Mesenchymal stem cell (in vitro differentiated cells and primary cell): ENCODE measurements around the gene PLXDC1.

Source experiments
- DNase-seq: peaks from one replicate; pipeline ENCODE4 v3.0.0-alpha.2; 2013
- H2AFZ ChIP-seq: one replicate; pipeline ENCODE4 v1.6.1; 2013; ENCODE audit warnings: low read depth, mild to moderate bottlenecking, control low read depth, inconsistent platforms, low read length, moderate library complexity
- H2AK5ac ChIP-seq: 2 replicates; pipeline ENCODE4 v1.6.1; 2013; ENCODE audit warnings: low read length, moderate library complexity, mild to moderate bottlenecking, inconsistent platforms; ENCODE audit not compliant: severe bottlenecking
- H2BK120ac ChIP-seq: one replicate; pipeline ENCODE4 v1.6.1; 2013; ENCODE audit warnings: low read depth, mild to moderate bottlenecking, inconsistent platforms, low read length, moderate library complexity
- H2BK12ac ChIP-seq, 2 experiments: one replicate each; pipeline ENCODE4 v1.6.1; 2013; ENCODE audit warnings: inconsistent platforms in 2 of 2, low read length in 2 of 2, mild to moderate bottlenecking in 2 of 2, moderate library complexity in 2 of 2, control low read depth in 1 of 2
- H2BK15ac ChIP-seq: one replicate; pipeline ENCODE4 v1.6.1; 2013; ENCODE audit warnings: mild to moderate bottlenecking, low read depth, inconsistent platforms; ENCODE audit not compliant: poor library complexity, severe bottlenecking
- H2BK5ac ChIP-seq: 2 replicates; pipeline ENCODE4 v1.6.1; 2013; ENCODE audit warnings: low read depth, mild to moderate bottlenecking, low read length, control low read depth, inconsistent platforms; ENCODE audit not compliant: poor library complexity, severe bottlenecking
- H3K14ac ChIP-seq, 2 experiments: one replicate each; pipeline ENCODE4 v1.6.1; 2013; ENCODE audit warnings: inconsistent platforms in 2 of 2, low read length in 2 of 2, control low read depth in 1 of 2, mild to moderate bottlenecking in 1 of 2, moderate library complexity in 1 of 2
- H3K18ac ChIP-seq, 2 experiments: one replicate each; pipeline ENCODE4 v1.6.1; 2013; ENCODE audit warnings: inconsistent platforms in 2 of 2, low read length in 2 of 2, control low read depth in 1 of 2, low read depth in 1 of 2, mild to moderate bottlenecking in 1 of 2
- H3K23ac ChIP-seq, 2 experiments: one replicate each; pipeline ENCODE4 v1.6.1; 2013; ENCODE audit warnings: inconsistent platforms in 2 of 2, low read length in 2 of 2, mild to moderate bottlenecking in 2 of 2, moderate library complexity in 2 of 2, control low read depth in 1 of 2
- H3K27ac ChIP-seq: 2 replicates; pipeline ENCODE4 v1.5.1; 2013; ENCODE audit warnings: mild to moderate bottlenecking, moderate library complexity, low read length, control low read depth, inconsistent platforms; ENCODE audit not compliant: poor library complexity, severe bottlenecking
- H3K27me3 ChIP-seq, 2 experiments: 2 replicates each; pipeline versions ENCODE4 v1.6.1 to v1.7.0; 2013; ENCODE audit warnings: low read length in 2 of 2, mild to moderate bottlenecking in 2 of 2, moderate library complexity in 2 of 2, control low read depth in 1 of 2, inconsistent platforms in 1 of 2; ENCODE audit not compliant: control insufficient read depth in 1 of 2, insufficient read depth in 1 of 2
- H3K36me3 ChIP-seq, 2 experiments: 2 replicates each; pipeline versions ENCODE4 v1.6.1 to v1.7.0; 2013; ENCODE audit warnings: low read length in 2 of 2, control low read depth in 1 of 2, inconsistent platforms in 1 of 2, low read depth in 1 of 2, mild to moderate bottlenecking in 1 of 2; ENCODE audit not compliant: insufficient read depth in 2 of 2, control insufficient read depth in 1 of 2
- H3K4ac ChIP-seq, 2 experiments: one replicate each; pipeline ENCODE4 v1.6.1; 2013; ENCODE audit warnings: inconsistent platforms in 2 of 2, low read length in 2 of 2, mild to moderate bottlenecking in 2 of 2, moderate library complexity in 2 of 2, control low read depth in 1 of 2, low read depth in 1 of 2
- H3K4me1 ChIP-seq: 2 replicates; pipeline ENCODE4 v1.6.1; 2013; ENCODE audit warnings: low read depth, low read length, control low read depth; ENCODE audit not compliant: control insufficient read depth, insufficient read depth
- H3K4me2 ChIP-seq: 2 replicates; pipeline ENCODE4 v1.6.1; 2013; ENCODE audit warnings: low read length, mild to moderate bottlenecking, inconsistent platforms; ENCODE audit not compliant: poor library complexity, severe bottlenecking
- H3K4me3 ChIP-seq, 2 experiments: 2 replicates each; pipeline versions ENCODE4 v1.5.1 to v1.7.0; 2013; ENCODE audit warnings: low read length in 2 of 2, mild to moderate bottlenecking in 2 of 2, control low read depth in 1 of 2, low read depth in 1 of 2; ENCODE audit not compliant: insufficient read depth in 1 of 2
- H3K79me1 ChIP-seq: replicated peaks from 2 replicates; pipeline ENCODE4 v1.6.1; 2013; ENCODE audit warnings: mild to moderate bottlenecking, control low read depth, low read length, inconsistent platforms; ENCODE audit not compliant: poor library complexity, severe bottlenecking
- H3K9ac ChIP-seq: 2 replicates; pipeline ENCODE4 v1.7.0; 2013; ENCODE audit warnings: mild to moderate bottlenecking, low read length, moderate library complexity
- H3K9me3 ChIP-seq: 2 replicates; pipeline ENCODE4 v1.7.0; 2013; ENCODE audit warnings: mild to moderate bottlenecking, low read length; ENCODE audit not compliant: control insufficient read depth
- H4K8ac ChIP-seq: one replicate; pipeline ENCODE4 v1.6.1; 2013; ENCODE audit warnings: inconsistent platforms, mild to moderate bottlenecking, low read length, moderate library complexity
- H4K91ac ChIP-seq: one replicate; pipeline ENCODE4 v1.6.1; 2013; ENCODE audit warnings: mild to moderate bottlenecking, low read length, inconsistent platforms
- WGBS: methylation state at CpG from one replicate; pipeline ENCODE4 v1.1.7; 2013; ENCODE audit warnings: mixed read lengths; 5-methylcytosine and 5-hydroxymethylcytosine counted together

The PLXDC1 gene

GRCh38 chr17:39104657-39105056 is 46.8 kb downstream of the PLXDC1 start:
- H2BK120ac ChIP-seq: no peak overlapping the region
- H3K23ac ChIP-seq: no peak overlapping the region
- no peak overlapping the region for H3K4me2 ChIP-seq
- H3K4ac ChIP-seq: peak overlapping the region in 1 of 2 experiments; percentile 10
- H2AK5ac ChIP-seq: no peak overlapping the region
- H3K18ac ChIP-seq: peak overlapping the region in 1 of 2 experiments; percentile 78
- no peak overlapping the region for H3K9ac ChIP-seq
- peak overlapping the region in 1 of 2 experiments; percentile 61 for H2BK12ac ChIP-seq
- no peak overlapping the region for H2BK15ac ChIP-seq
- peaks cover 9 to 23% of the 10 kb centered on the region in 2 experiments for H3K27me3 ChIP-seq
- no peak overlapping the region for H3K27ac ChIP-seq
- no peak overlapping the region for H3K4me3 ChIP-seq
- peaks cover 8% of the 10 kb centered on the region for H3K4me1 ChIP-seq
- no peaks in the 10 kb centered on the region for H3K9me3 ChIP-seq
- no peak for DNase-seq
- H3K36me3 ChIP-seq: peaks cover 0 to 21% of the 10 kb centered on the region in 2 experiments
- H3K14ac ChIP-seq: peak overlapping the region in 1 of 2 experiments; percentile 57
- no peak overlapping the region for H4K8ac ChIP-seq
- WGBS: 90% methylated on average over 8 of the region's 8 CpGs
- H3K79me1 ChIP-seq: no peaks in the 10 kb centered on the region
- no peak overlapping the region for H2AFZ ChIP-seq
- H4K91ac ChIP-seq: no peak overlapping the region
- H2BK5ac ChIP-seq: no peak overlapping the region

GRCh38 chr17:39104046-39104445 is 47.4 kb downstream of the PLXDC1 start:
- no peak overlapping the region for H2BK120ac ChIP-seq
- no peak overlapping the region for H4K8ac ChIP-seq
- no peak overlapping the region for H3K23ac ChIP-seq
- H3K9ac ChIP-seq: no peak overlapping the region
- no peak overlapping the region for H3K27ac ChIP-seq
- H2AK5ac ChIP-seq: no peak overlapping the region
- H3K18ac ChIP-seq: no peak overlapping the region
- H2BK15ac ChIP-seq: no peak overlapping the region
- H2AFZ ChIP-seq: no peak overlapping the region
- no peak overlapping the region for H2BK12ac ChIP-seq
- no peak overlapping the region for H3K4me3 ChIP-seq
- peaks cover 0 to 21% of the 10 kb centered on the region in 2 experiments for H3K36me3 ChIP-seq
- H3K9me3 ChIP-seq: no peaks in the 10 kb centered on the region
- H3K79me1 ChIP-seq: no peaks in the 10 kb centered on the region
- DNase-seq: peak; percentile 77
- H4K91ac ChIP-seq: no peak overlapping the region
- H3K4me1 ChIP-seq: peaks cover 11% of the 10 kb centered on the region
- 47% methylated on average over 4 of the region's 5 CpGs for WGBS
- no peak overlapping the region for H3K14ac ChIP-seq
- H3K27me3 ChIP-seq: peaks cover 14 to 23% of the 10 kb centered on the region in 2 experiments
- no peak overlapping the region for H3K4me2 ChIP-seq
- no peak overlapping the region for H3K4ac ChIP-seq
- no peak overlapping the region for H2BK5ac ChIP-seq

- Histone ChIP-seq H2AFZ (no peak overlapping the region), H3K4me2 (no peak overlapping the region), H3K27ac (no peak overlapping the region), H2BK12ac (no peak overlapping the region), H3K36me3 (peaks cover 0 to 15% of the 10 kb centered on the region in 2 experiments), H3K14ac (no peak overlapping the region), H2AK5ac (no peak overlapping the region), H2BK120ac (no peak overlapping the region), H3K4ac (no peak overlapping the region), H2BK15ac (no peak overlapping the region), H2BK5ac (no peak overlapping the region), H3K23ac (no peak overlapping the region), H3K79me1 (no peaks in the 10 kb centered on the region), H4K91ac (no peak overlapping the region), H3K4me1 (peaks cover 22% of the 10 kb centered on the region), H3K18ac (peak overlapping the region in 1 of 2 experiments; percentile 30), H3K27me3 (peaks cover 7 to 13% of the 10 kb centered on the region in 2 experiments), H3K9me3 (no peaks in the 10 kb centered on the region), H3K9ac (no peak overlapping the region), H4K8ac (no peak overlapping the region), H3K4me3 (no peak overlapping the region)
- no peak for DNase-seq
- 93% methylated on average over 12 of the region's 12 CpGs for WGBS
These were observed 50.3 kb downstream of the PLXDC1 start for GRCh38 chr17:39101091-39101490.

- H3K9ac ChIP-seq: no peak overlapping the region
- H3K23ac ChIP-seq: no peak overlapping the region
- no peak overlapping the region for H3K4me3 ChIP-seq
- no peak overlapping the region for H3K27ac ChIP-seq
- H3K4me2 ChIP-seq: no peak overlapping the region
- H3K9me3 ChIP-seq: no peaks in the 10 kb centered on the region
- H3K18ac ChIP-seq: no peak overlapping the region
- WGBS: 97% methylated on average over 7 of the region's 9 CpGs
- H3K27me3 ChIP-seq: peaks cover 6 to 11% of the 10 kb centered on the region in 2 experiments
- no peak overlapping the region for H2AK5ac ChIP-seq
- H2BK12ac ChIP-seq: no peak overlapping the region
- peaks cover 0 to 15% of the 10 kb centered on the region in 2 experiments for H3K36me3 ChIP-seq
- DNase-seq: no peak
- no peak overlapping the region for H4K91ac ChIP-seq
- no peak overlapping the region for H2BK5ac ChIP-seq
- H3K79me1 ChIP-seq: no peaks in the 10 kb centered on the region
- no peak overlapping the region for H2BK120ac ChIP-seq
- no peak overlapping the region for H2AFZ ChIP-seq
- no peak overlapping the region for H2BK15ac ChIP-seq
- no peak overlapping the region for H3K14ac ChIP-seq
- H3K4ac ChIP-seq: no peak overlapping the region
- no peak overlapping the region for H4K8ac ChIP-seq
- H3K4me1 ChIP-seq: peaks cover 22% of the 10 kb centered on the region
These were observed 50.9 kb downstream of the PLXDC1 start for GRCh38 chr17:39100530-39100929.
